Muscle layer of duodenum (tissue), 2 donors: ENCODE measurements around the gene PLS1.
"Not testable (repeated sequence)": the region's sequence is repeated elsewhere in the genome, so short reads cannot be mapped to it uniquely, and the experiment has no call there.

ENCODE experiments used
- H3K27ac ChIP-seq: one replicate; pipeline ENCODE4 v1.7.0; 2013; ENCODE audit warnings: mild to moderate bottlenecking, low read length
- H3K27me3 ChIP-seq: one replicate; pipeline ENCODE4 v1.7.0; 2013; ENCODE audit warnings: low read depth, mild to moderate bottlenecking, control low read depth, low read length
- H3K36me3 ChIP-seq, 2 donors: one replicate each; pipeline ENCODE4 v1.7.0; 2013; ENCODE audit warnings: low read length in 2 of 2, control low read depth in 1 of 2, mild to moderate bottlenecking in 1 of 2; ENCODE audit not compliant: insufficient read depth in 2 of 2, control insufficient read depth in 1 of 2
- H3K4me1 ChIP-seq, 2 donors: one replicate each; pipeline ENCODE4 v1.7.0; 2013; ENCODE audit warnings: low read length in 2 of 2, mild to moderate bottlenecking in 2 of 2, control low read depth in 1 of 2, moderate library complexity in 1 of 2; ENCODE audit not compliant: insufficient read depth in 2 of 2, control insufficient read depth in 1 of 2
- H3K4me3 ChIP-seq, 2 donors: one replicate each; pipeline ENCODE4 v1.7.0; 2013; ENCODE audit warnings: low read length in 2 of 2, low read depth in 1 of 2, mild to moderate bottlenecking in 1 of 2
- H3K9me3 ChIP-seq, 2 donors: one replicate each; pipeline ENCODE4 v1.7.0; 2013; ENCODE audit warnings: low read length in 2 of 2, control low read depth in 1 of 2, mild to moderate bottlenecking in 1 of 2; ENCODE audit not compliant: control insufficient read depth in 1 of 2
- donor health status: healthy.

PLS1 gene

GRCh38 chr3:142735462-142735861 lies 139.3 kb downstream of the PLS1 start:
- H3K36me3 ChIP-seq = no peaks in the 10 kb centered on the region
- H3K27ac ChIP-seq = no peak overlapping the region
- no peaks in the 10 kb centered on the region for H3K27me3 ChIP-seq
- H3K4me1 ChIP-seq = no peaks in the 10 kb centered on the region
- H3K9me3 ChIP-seq = no peaks in the 10 kb centered on the region
- no peak overlapping the region for H3K4me3 ChIP-seq

DNA sequence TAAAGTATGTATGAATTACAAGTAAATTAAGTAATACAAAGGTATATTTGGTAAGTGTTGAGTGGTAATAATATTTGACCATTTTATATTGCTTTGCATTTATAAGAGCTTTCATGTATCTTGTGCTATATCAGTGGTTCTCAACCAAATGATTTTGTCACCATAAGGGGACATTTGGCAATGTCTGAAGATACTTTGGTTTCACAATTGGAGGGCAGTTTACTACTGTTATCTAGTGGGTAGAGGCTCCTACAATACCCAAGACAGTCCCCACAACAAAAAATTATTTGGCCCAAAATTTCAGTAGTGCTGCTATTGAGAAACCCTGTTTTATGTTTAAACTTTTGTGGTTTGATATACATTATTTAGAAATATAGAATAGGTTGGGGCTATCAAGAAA lies 142.2 kb downstream of the PLS1 start:
- Histone ChIP-seq H3K4me3 (no peak overlapping the region), H3K9me3 (no peaks in the 10 kb centered on the region), H3K27me3 (no peaks in the 10 kb centered on the region), H3K27ac (no peak overlapping the region), H3K4me1 (no peaks in the 10 kb centered on the region), H3K36me3 (no peaks in the 10 kb centered on the region)

DNA sequence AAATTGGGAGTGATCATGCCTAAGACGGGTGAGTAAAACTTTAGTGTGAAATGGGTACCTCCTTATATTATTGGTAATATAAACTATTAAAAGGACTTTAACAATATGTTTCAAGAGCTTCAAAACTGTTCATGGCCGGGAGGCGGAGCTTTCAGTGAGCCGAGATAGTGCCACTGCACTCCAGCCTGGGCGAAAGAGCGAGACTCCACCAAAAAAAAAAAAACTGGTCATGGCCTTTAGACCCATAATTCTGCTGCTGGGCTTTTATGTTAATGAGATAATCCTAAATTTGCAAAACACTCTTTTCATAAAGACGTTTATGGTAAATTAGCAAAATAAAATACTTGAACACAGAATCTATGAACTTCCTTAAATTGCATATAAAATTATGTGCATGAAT lies 150.5 kb downstream of the PLS1 start:
- no peaks in the 10 kb centered on the region for H3K9me3 ChIP-seq
- H3K36me3 ChIP-seq = peaks cover 0 to 19% of the 10 kb centered on the region in 2 donors

DNA sequence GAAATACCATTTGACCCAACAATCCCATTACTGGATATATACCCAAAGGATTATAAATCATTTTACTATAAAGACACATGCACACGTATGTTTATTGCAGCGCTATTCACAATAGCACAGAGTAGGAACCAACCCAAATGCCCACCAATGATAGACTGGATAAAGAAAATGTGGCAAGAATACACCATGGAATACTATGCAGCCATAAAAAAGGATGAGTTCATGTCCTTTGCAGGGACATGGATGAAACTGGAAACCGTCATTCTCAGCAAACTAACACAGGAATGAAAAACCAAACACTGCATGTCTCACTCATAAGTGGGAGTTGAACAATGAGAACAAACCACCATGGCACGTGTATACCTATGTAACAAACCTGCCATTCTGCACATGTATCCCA lies 154.3 kb downstream of the PLS1 start:
- H3K4me1 ChIP-seq, H3K27me3 ChIP-seq, H3K9me3 ChIP-seq, H3K4me3 ChIP-seq, H3K27ac ChIP-seq: not testable (repeated sequence)
- H3K36me3 ChIP-seq = peaks cover 0 to 12% of the 10 kb centered on the region in 2 donors

More for the DNA sequence above, 150.5 kb downstream of the PLS1 start:
- Histone ChIP-seq H3K27ac (no peak overlapping the region), H3K27me3 (no peaks in the 10 kb centered on the region), H3K4me1 (no peaks in the 10 kb centered on the region), H3K4me3 (no peak overlapping the region)

GRCh38 chr3:142752605-142753004 lies 156.4 kb downstream of the PLS1 start:
- H3K27me3 ChIP-seq, H3K4me1 ChIP-seq, H3K27ac ChIP-seq, H3K9me3 ChIP-seq, H3K4me3 ChIP-seq: not testable (repeated sequence)
- peaks cover 0 to 12% of the 10 kb centered on the region in 2 donors for H3K36me3 ChIP-seq

DNA sequence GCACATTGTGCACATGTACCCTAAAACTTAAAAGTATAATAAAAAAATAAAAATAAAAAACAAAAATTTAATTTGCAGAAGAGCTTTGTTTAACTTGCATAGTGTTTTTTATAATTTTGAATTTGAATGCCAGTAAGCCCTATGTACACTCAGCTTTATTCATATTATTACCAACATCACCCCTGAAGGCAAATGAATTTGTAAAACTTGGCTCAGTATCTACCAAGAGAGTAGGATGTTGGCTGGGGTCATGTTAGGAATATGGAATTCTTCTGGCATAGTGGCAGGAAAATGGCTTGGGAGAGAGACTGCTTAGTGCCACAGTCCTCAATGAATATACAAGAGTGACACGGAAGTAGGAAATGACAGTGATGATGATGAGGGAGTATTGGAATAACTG lies 158.3 kb downstream of the PLS1 start:
- H3K27ac ChIP-seq = no peak overlapping the region
- H3K4me1 ChIP-seq = no peaks in the 10 kb centered on the region
- H3K36me3 ChIP-seq = no peaks in the 10 kb centered on the region
- H3K27me3 ChIP-seq = no peaks in the 10 kb centered on the region
- no peaks in the 10 kb centered on the region for H3K9me3 ChIP-seq
- no peak overlapping the region for H3K4me3 ChIP-seq
